Activated T-cell treated with anti-CD3 and anti-CD28 coated beads for 1 hour (primary cell): Measurements from ENCODE around the gene ZNHIT3.
"Not testable (repeated sequence)": the region's sequence is repeated elsewhere in the genome, so short reads cannot be mapped to it uniquely, and the experiment has no call there.

ENCODE experiments used
- DNase-seq: peaks from one replicate; pipeline ENCODE4 v3.0.0-alpha.2; 2020; ENCODE audit warnings: low read depth

ZNHIT3 gene

DNA sequence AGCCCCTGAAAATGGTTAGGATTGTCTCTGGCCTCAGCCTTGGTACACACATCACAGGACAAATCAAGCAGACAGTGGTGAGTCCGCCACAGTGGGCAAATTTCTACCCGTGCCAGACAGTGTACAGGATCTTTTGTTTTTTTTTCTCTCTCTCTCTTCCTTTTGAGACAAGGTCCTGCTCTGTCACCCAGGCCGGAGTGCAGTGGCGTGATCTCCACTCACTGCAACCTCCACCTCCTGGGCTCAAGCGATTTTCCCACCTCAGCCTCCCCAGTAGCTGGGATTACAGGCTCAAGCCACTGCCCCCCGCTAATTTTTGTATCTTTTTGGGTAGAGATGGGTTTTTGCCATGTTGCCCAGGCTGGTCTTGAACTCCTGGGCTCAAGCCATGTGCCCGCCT, 2.5 kb upstream of the ZNHIT3 start:
- DNase-seq, result not testable (repeated sequence)

DNA sequence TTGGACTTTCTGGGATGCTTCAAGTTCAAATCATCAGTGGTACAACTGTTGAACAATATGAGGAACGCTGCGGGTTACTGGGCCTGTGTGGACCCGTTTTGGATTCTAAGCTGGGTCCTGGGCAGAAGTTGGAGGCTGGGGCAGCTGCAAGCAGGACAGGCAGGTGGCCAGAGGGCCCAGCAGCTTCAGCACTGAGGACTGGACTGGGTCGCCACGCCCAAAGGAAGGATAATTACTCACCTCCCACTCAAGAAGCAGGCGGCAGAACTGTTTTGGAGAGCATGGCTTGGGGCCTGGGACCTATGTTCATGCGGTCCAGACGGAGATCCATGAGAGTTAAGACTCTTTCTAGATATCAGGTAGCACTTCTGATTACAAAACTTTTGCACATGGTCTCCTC, 1.5 kb upstream of the ZNHIT3 start:
- DNase-seq, result no peak

DNA sequence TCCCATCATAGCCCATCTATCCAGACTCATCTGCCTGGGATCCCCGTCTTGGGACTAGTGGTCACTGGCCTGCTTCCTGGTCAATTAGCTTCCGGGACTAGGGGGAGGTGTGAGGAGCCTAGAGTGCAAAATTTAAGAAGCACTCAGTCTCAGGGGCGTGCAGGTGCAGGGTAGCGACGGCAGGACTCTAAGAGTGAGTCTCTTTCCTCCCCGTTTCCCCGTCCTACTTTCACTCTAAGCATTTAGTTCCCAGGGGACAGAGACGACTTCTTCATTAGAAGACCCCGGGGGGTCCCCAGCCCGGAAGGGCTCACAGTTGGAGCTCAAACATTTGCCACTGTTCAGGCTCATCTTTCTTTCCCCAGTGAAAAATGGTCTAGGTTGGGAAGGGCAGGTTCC, 677 bp upstream of the ZNHIT3 start:
- DNase-seq, result no peak

DNA sequence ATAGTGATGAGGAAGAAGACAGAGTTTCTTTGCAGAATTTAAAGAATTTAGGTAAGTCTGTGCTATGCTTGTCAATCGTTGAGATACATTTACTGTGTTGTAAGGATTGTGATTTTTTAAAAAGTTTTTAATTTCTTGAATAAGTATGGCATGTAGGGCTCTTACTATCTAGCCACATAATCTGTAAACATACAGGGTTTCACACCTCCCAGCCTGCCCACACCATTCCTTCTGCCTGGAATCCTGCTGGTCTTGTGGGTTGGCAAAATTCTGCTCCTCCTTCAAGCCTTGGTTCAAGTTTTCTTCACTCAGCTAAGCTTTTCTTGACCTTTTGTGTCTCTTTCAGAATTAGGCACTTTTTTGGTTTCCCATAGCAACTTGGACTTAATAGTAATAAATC, 7.5 kb downstream of the ZNHIT3 start:
- DNase-seq, result no peak

GRCh38 chr17:36494674-36495073, 8.2 kb downstream of the ZNHIT3 start:
- DNase-seq, result no peak

- no peak for DNase-seq
Measured at GRCh38 chr17:36495076-36495578, 8.6 kb downstream of the ZNHIT3 start.

DNA sequence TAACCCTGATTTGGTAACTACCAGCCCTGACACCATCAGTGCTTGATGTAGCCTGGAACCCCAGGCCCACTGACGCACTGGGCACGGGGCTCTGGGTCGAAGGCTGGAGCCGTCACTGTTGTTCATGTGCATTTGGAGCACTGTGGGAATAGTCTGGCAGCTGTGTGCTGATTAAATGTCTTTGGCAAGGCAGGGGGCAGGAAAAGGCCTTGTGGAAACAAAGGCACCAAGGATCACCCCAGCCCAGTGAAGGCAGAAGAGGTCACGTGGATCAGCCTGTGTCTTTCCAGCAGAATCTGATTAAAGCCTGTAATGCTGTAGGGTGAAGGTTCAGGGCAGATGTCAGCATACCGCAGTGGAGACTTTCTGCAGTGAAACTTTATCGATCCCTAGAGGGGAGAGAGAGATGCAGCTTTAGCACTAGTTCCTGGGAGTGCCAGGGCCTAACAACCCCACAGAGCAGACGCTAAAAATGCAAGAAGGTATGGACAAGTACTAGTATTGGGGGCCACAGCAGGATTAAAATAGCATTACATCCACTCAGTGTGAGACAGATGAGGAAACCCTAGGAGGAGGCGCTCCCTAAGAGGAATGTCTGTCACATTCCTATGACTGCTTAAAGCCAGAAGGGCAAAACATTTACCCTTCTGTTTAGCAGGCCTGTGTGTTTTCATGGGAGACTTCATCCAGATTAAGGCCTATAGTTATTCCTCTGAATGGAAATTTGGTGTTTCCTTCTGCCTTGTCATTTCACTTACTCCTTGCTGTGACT, 9.7 kb downstream of the ZNHIT3 start:
- DNase-seq, result no peak

- DNase-seq, result no peak
Measured at GRCh38 chr17:36498155-36498554, 11.7 kb downstream of the ZNHIT3 start.

DNA sequence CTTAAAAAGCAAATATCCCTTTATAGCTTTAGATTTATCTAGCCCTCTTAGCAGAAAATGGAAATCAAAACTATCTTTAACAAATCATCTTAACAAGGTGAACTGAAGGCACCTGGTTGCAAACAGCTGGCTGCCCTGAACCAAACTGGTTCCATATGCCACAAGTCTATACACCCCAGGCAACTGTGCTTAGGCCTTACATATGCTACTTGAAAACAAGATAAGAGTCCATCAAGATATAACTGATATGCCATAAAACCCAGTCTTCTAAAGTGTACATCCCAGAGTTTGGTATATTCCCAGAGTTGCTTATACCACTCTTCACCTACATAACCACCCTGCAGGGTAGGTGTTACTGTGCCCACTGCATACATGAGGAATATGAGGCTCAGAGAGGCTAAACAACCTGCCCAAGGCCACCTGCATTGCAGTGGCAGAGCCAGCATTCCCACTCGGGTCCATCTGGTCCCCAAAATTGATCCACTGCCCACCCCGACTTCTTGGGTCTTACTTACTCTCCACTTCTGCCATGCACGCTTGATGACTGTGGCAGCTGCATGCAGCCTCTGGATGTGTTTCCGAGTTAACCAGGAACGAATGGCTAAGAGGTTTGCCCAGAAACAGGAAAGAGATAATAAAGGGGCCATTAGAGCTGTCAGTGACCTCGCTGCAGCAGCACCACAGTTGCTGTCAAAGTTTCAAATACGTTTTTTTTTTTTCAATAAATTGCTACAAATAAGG, 12.2 kb downstream of the ZNHIT3 start:
- no peak for DNase-seq

GRCh38 chr17:36500745-36501225, 14.3 kb downstream of the ZNHIT3 start:
- no peak for DNase-seq

- no peak for DNase-seq
Measured at GRCh38 chr17:36501351-36501750, 14.9 kb downstream of the ZNHIT3 start.

DNA sequence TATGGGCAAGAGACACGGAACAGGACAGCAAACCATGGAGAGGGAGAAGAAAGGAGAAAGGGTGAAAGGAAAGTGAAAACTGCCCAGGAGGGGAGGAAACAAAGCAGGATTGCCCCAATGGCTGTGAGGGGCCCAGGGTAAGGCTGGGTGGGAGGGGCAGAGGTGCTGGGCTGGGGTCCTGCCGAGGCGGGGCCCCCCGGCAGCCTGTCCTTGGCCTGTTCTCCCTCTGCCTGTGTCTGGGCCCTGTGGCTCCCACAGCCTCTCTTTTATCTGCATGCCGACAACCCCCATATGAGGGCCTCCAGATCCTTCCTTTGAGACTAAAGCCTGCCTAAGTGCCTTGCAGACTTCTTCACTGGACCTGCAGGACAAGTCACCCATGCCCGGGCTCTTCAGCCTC, 15.5 kb downstream of the ZNHIT3 start:
- DNase-seq, result no peak

GRCh38 chr17:36503456-36504155, 17.1 kb downstream of the ZNHIT3 start:
- DNase-seq, result no peak

- DNase-seq, result no peak
Measured at GRCh38 chr17:36504156-36504545, 17.7 kb downstream of the ZNHIT3 start.

DNA sequence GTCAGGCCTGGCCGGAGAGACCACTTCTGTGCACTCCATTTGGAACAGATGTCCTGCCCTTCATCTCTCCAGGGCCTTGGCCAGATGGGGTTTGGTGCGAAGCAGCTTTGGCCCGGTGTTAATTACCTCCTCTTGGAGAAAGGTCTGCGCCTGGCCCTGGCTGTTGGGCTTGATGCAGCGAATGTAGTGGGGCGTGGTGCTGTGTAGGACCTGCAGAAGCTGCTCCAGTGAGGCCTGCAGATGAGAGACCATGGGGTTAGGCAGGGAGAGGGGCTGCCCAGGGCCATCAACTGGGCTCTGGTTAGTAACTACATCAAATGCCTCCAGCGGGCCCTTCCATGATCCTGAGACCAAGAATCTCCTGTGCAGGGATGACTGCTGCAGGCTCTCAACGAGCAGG, 18.7 kb downstream of the ZNHIT3 start:
- no peak for DNase-seq

DNA sequence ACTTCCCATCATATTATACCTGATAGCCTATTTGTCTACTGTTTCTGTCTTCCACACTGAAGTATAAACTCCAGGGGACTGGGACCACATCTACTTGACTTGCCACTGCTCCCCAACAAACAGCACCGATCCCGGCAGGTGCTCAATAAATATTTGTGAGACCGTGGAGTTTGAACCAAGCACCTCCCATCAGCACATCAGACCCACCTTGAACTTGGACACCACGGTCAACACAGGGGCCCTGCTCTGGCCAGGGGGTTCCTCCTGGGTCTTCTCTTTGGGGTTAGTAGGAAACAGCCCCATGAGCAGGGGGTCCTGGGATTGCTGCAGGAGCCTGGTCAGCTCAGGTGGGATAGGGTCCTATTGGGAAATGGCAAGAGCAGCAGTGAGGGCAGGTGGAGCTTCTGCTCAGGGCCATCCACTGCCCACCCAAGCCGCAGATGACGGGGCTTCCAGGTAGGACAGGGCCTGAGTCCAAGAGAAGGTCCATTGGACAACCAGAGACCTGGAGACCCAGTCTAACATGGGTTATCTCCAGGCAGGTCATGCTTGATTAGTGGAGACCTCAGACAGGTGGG, 19.9 kb downstream of the ZNHIT3 start:
- DNase-seq, result no peak

DNA sequence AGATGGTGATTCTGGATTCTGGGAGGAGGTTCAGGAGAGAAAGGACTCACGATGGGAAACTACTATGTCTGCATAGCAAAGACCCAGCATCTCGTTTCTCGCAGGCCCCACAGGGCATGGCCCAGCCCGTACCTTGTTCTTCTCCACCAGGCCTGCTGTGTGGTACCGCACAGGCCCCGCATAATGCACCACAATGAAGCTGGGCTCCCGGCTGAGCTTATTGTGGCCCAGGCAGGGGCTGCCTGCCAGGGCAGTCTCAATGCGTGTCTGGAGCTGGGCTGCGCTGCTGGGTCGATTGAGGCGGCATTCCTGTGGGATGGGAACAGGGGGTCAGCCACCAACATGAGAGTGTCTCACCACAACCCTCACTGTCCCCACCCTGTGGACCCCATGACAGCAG, 20.4 kb downstream of the ZNHIT3 start:
- DNase-seq, result no peak

- DNase-seq, result no peak
Measured at GRCh38 chr17:36507266-36507665, 20.8 kb downstream of the ZNHIT3 start.

DNA sequence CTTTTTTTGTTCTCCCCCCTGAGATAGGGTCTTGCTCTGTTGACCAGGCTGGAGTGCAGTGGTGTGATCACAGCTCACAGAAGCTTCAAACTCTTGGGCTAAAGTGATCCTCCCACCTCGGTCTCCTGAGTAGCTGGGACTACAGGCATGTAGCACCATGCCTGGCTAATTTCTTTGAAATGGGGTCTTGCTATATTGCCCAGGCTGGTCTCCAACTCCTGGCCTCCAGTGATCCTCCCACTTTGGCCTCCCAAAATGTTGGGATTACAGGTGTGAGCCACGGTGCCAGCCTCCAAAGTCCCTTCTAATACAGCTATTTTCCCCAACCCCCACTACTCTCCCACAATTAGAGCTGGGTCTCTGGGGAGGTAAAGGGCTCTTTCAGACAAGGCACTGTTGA, 22.0 kb downstream of the ZNHIT3 start:
- DNase-seq, result not testable (repeated sequence)

DNA sequence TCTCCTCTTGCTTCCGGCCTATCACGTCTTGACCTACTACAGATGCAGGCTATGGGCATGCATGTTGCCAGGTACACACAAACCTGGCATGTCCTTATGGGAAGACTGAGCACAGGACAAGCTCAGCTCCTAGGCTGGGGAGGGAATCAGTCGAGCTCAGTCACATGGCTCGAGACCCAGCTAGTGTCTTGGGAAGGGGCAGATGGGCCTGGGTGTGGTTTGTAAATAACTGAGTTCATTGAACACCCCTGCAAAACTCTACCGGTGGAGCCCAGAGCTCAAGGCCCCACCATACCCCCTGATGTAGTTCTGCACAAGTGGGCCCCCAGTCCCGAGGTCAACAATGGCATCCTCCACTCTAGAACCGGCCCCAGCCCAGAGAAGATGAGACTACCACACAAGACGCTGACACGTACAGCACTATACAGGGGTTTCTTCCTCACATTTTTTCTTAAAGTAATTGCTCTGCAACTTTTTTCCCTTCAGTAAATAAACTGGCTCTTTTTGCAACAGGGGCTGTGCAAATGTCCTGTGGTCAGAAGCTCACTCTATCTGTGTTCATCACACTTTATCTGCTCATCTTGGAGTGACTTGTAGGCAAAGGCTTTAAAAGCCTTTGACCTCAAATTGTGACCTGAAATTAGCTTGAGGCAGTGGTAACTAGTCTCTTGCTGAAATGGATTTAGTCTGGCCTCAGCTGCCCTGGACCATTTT, 22.9 kb downstream of the ZNHIT3 start:
- no peak for DNase-seq

DNA sequence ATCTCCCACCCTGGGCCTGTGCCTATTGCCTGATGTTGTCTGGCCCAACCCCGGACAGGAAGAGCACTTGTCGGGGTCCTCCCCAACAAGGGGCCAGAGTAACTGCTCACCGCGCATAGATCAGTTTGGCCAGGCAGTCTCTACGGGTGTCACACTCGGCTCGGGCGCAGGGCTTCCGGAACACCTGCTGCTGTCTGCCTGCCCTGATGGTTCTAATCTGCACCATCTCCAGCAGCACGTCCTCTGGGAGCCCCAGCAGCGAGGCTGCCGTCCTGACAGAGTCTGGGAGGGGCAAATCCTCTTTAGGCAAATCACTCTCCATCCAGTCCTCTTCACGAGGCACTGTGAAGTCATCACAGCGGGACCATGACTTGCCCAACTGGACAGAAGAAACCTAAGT, 24.2 kb downstream of the ZNHIT3 start:
- DNase-seq, result no peak

- no peak for DNase-seq
Measured at GRCh38 chr17:36511216-36511615, 24.7 kb downstream of the ZNHIT3 start.
